GM23338 (cell line): ENCODE results near the gene YIPF3. TPM values are rescaled to one million over a fixed set of nuclear protein-coding genes. Genes with fewer than 3 reads are reported as not detected.

Experiments used
- ATAC-seq: fragments of 200-7000 bp; cut with Tn5 transposase; 3 replicates; pipeline ENCODE4 v1.9.1; 2020
- DNase-seq: peaks from one replicate; pipeline ENCODE4 v3.0.0-alpha.2; 2015; ENCODE audit warnings: low spot score
- H2AFZ ChIP-seq: fragments of 200-600 bp; sonication (generic); 2 replicates; pipeline ENCODE4 v1.8.0; 2016; ENCODE audit warnings: antibody characterized with exemption, mild to moderate bottlenecking, moderate library complexity
- H3F3A ChIP-seq: fragments of 200-600 bp; sonication (generic); replicated peaks from 2 replicates; pipeline ENCODE4 v1.8.0; 2017; ENCODE audit warnings: antibody characterized with exemption, mixed run types, low read depth
- H3K27ac ChIP-seq: fragments of 200-600 bp; sonication (generic); 2 replicates; pipeline ENCODE4 v1.6.1; 2016; ENCODE audit warnings: low read depth
- H3K27me3 ChIP-seq: fragments of 200-600 bp; sonication (generic); 2 replicates; pipeline ENCODE4 v1.8.0; 2016; ENCODE audit warnings: mild to moderate bottlenecking, mixed run types, moderate library complexity; ENCODE audit not compliant: insufficient read depth
- H3K36me3 ChIP-seq: fragments of 200-600 bp; sonication (generic); 2 replicates; pipeline ENCODE4 v1.8.0; 2016; ENCODE audit warnings: mild to moderate bottlenecking; ENCODE audit not compliant: insufficient read depth
- H3K4me1 ChIP-seq: fragments of 200-600 bp; sonication (generic); 2 replicates; pipeline ENCODE4 v1.8.0; 2016; ENCODE audit warnings: mild to moderate bottlenecking, moderate library complexity; ENCODE audit not compliant: insufficient read depth
- H3K4me2 ChIP-seq: fragments of 200-600 bp; sonication (generic); 2 replicates; pipeline ENCODE4 v1.7.1; 2017; ENCODE audit warnings: mixed run types
- H3K4me3 ChIP-seq: fragments of 200-600 bp; sonication (generic); 2 replicates; pipeline ENCODE4 v1.6.1; 2016; ENCODE audit warnings: mixed run types
- H3K79me2 ChIP-seq: fragments of 200-600 bp; sonication (generic); replicated peaks from 2 replicates; pipeline ENCODE4 v1.8.0; 2017; ENCODE audit warnings: mild to moderate bottlenecking; ENCODE audit not compliant: insufficient read depth
- H3K9me2 ChIP-seq: fragments of 200-600 bp; sonication (generic); 2 replicates; pipeline ENCODE4 v1.8.0; 2017; ENCODE audit not compliant: insufficient read depth
- H4K20me1 ChIP-seq: fragments of 200-600 bp; sonication (generic); replicated peaks from 2 replicates; pipeline ENCODE4 v1.8.0; 2017; ENCODE audit warnings: mild to moderate bottlenecking; ENCODE audit not compliant: insufficient read depth
- H3K27ac Mint-ChIP-seq: 2 replicates; pipeline ENCODE4 v1.8.0; 2020; ENCODE audit warnings: inconsistent platforms, mild to moderate bottlenecking, moderate library complexity, mixed read lengths
- H3K27me3 Mint-ChIP-seq: 3 replicates; pipeline ENCODE4 v1.8.0; 2022; ENCODE audit warnings: low read depth, mild to moderate bottlenecking, moderate library complexity, mixed read lengths, inconsistent platforms; ENCODE audit not compliant: insufficient read depth, poor library complexity
- H3K36me3 Mint-ChIP-seq: 3 replicates; pipeline ENCODE4 v1.8.0; 2021; ENCODE audit warnings: low read depth, mild to moderate bottlenecking, inconsistent platforms, moderate library complexity, mixed read lengths
- H3K4me1 Mint-ChIP-seq: 3 replicates; pipeline ENCODE4 v1.8.0; 2020; ENCODE audit warnings: mild to moderate bottlenecking, inconsistent platforms, mixed read lengths
- H3K4me3 Mint-ChIP-seq: 3 replicates; pipeline ENCODE4 v1.8.0; 2021; ENCODE audit warnings: moderate library complexity, mild to moderate bottlenecking, inconsistent platforms, mixed read lengths
- H3K9me3 Mint-ChIP-seq: 3 replicates; pipeline ENCODE4 v1.8.0; 2020; ENCODE audit warnings: moderate library complexity, mild to moderate bottlenecking, inconsistent platforms, mixed read lengths
- CREB1 ChIP-seq: fragments of 250-450 bp; sonication (Bioruptor Pico); IDR thresholded peaks from 2 replicates; pipeline ENCODE4 v1.5.0; 2020; ENCODE audit warnings: low read depth, mild to moderate bottlenecking, moderate library complexity
- ETS1 ChIP-seq: IDR thresholded peaks from 2 replicates; pipeline ENCODE4 v1.6.1; 2016; ENCODE audit warnings: antibody characterized with exemption
- POLR2AphosphoS5 ChIP-seq: IDR thresholded peaks from 2 replicates; pipeline ENCODE4 v1.6.1; 2016; ENCODE audit warnings: antibody characterized with exemption, low read depth
- polyA plus RNA-seq: library from polyadenylated mRNA; unstranded; fragments of >200 nt; fragmentation: Nextera tagmentation; extraction: Ambion mirVana; gene quantifications from 2 replicates; pipeline ENCODE4 v1.2.1, GENCODE V29; 2016
- total RNA-seq: library from RNA; depleted of rRNA; stranded (reverse); fragments of >200 nt; shearing (Covaris generic); gene quantifications from 2 replicates; pipeline ENCODE4 v1.2.3, GENCODE V29; 2014
- TF ChIP-seq, protein P1 (sequence below): fragments of 250-450 bp; sonication (Bioruptor Pico); IDR thresholded peaks from 2 replicates; pipeline ENCODE4 v1.5.0; 2020; ENCODE audit warnings: mild to moderate bottlenecking, moderate library complexity
- TF ChIP-seq, protein P2 (sequence below): IDR thresholded peaks from one replicate; pipeline ENCODE4 v1.6.1; 2018; ENCODE audit warnings: antibody characterized with exemption; ENCODE audit not compliant: unreplicated experiment

Gene YIPF3
- total and polyA plus RNA-seq, 2 experiments from 2014 or later, result 64.4 to 94.3 TPM

DNA sequence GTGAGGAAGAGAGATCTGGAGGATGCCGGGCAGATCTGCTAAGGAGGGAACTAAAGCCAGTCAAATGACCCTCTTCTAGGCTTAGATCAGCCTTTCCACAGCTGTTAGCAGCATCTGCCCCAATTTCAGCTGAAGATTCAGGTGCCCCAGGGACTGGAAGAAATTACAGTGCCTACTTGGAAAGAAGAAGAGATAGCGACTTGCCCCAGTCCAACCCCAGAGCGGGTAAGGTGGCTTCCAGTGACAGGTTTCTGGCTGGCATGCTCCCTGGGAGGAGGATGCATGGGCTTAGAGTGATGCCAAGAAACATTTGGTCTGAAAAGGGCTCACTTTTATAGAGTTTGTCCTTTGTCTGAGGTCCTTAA is 38.7 kb downstream of the YIPF3 start:
- Mint-ChIP-seq H3K9me3 (no peaks in the 10 kb centered on the region), H3K36me3 (peaks cover under 1% of the 10 kb centered on the region; the same call in 1 of the 3 replicates), H3K4me1 (peaks cover 45% of the 10 kb centered on the region), H3K27ac (peak overlapping the region; percentile 48), H3K27me3 (peaks cover 7% of the 10 kb centered on the region), H3K4me3 (peak overlapping the region; percentile 88)
- TF ChIP-seq, protein P1, sequence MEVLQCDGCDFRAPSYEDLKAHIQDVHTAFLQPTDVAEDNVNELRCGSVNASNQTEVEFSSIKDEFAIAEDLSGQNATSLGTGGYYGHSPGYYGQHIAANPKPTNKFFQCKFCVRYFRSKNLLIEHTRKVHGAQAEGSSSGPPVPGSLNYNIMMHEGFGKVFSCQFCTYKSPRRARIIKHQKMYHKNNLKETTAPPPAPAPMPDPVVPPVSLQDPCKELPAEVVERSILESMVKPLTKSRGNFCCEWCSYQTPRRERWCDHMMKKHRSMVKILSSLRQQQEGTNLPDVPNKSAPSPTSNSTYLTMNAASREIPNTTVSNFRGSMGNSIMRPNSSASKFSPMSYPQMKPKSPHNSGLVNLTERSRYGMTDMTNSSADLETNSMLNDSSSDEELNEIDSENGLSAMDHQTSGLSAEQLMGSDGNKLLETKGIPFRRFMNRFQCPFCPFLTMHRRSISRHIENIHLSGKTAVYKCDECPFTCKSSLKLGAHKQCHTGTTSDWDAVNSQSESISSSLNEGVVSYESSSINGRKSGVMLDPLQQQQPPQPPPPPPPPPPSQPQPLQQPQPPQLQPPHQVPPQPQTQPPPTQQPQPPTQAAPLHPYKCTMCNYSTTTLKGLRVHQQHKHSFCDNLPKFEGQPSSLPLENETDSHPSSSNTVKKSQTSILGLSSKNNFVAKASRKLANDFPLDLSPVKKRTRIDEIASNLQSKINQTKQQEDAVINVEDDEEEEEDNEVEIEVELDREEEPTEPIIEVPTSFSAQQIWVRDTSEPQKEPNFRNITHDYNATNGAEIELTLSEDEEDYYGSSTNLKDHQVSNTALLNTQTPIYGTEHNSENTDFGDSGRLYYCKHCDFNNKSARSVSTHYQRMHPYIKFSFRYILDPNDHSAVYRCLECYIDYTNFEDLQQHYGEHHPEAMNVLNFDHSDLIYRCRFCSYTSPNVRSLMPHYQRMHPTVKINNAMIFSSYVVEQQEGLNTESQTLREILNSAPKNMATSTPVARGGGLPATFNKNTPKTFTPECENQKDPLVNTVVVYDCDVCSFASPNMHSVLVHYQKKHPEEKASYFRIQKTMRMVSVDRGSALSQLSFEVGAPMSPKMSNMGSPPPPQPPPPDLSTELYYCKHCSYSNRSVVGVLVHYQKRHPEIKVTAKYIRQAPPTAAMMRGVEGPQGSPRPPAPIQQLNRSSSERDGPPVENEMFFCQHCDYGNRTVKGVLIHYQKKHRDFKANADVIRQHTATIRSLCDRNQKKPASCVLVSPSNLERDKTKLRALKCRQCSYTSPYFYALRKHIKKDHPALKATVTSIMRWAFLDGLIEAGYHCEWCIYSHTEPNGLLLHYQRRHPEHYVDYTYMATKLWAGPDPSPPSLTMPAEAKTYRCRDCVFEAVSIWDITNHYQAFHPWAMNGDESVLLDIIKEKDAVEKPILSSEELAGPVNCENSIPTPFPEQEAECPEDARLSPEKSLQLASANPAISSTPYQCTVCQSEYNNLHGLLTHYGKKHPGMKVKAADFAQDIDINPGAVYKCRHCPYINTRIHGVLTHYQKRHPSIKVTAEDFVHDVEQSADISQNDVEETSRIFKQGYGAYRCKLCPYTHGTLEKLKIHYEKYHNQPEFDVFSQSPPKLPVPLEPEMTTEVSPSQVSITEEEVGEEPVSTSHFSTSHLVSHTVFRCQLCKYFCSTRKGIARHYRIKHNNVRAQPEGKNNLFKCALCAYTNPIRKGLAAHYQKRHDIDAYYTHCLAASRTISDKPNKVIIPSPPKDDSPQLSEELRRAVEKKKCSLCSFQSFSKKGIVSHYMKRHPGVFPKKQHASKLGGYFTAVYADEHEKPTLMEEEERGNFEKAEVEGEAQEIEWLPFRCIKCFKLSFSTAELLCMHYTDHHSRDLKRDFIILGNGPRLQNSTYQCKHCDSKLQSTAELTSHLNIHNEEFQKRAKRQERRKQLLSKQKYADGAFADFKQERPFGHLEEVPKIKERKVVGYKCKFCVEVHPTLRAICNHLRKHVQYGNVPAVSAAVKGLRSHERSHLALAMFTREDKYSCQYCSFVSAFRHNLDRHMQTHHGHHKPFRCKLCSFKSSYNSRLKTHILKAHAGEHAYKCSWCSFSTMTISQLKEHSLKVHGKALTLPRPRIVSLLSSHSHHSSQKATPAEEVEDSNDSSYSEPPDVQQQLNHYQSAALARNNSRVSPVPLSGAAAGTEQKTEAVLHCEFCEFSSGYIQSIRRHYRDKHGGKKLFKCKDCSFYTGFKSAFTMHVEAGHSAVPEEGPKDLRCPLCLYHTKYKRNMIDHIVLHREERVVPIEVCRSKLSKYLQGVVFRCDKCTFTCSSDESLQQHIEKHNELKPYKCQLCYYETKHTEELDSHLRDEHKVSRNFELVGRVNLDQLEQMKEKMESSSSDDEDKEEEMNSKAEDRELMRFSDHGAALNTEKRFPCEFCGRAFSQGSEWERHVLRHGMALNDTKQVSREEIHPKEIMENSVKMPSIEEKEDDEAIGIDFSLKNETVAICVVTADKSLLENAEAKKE (CRISPR knock-in tag), result no peak
- no peak for DNase-seq
- H3K4me3 ChIP-seq, result peak overlapping the region; percentile 81
- H3K36me3 ChIP-seq, result no peaks in the 10 kb centered on the region
- H3K9me2 ChIP-seq, result no peaks in the 10 kb centered on the region
- ATAC-seq, result no peak
- no peaks in the 10 kb centered on the region; the same call in 1 of the 2 replicates for H4K20me1 ChIP-seq
- H3K27ac ChIP-seq, result peak overlapping the region; percentile 70; the same call in 1 of the 2 replicates
- H3F3A ChIP-seq, result no peaks in the 10 kb centered on the region
- H3K27me3 ChIP-seq, result no peaks in the 10 kb centered on the region
- H3K4me1 ChIP-seq, result peaks cover 45% of the 10 kb centered on the region
- H3K79me2 ChIP-seq, result peaks cover 53% of the 10 kb centered on the region
- H3K4me2 ChIP-seq, result peak overlapping the region; percentile 97
- H2AFZ ChIP-seq, result peak overlapping the region; percentile 85; the same call in 1 of the 2 replicates

- Histone ChIP-seq H3K36me3 (no peaks in the 10 kb centered on the region), H2AFZ (peak within 1 kb of the TSS; percentile 85; the same call in 1 of the 2 replicates), H3K27me3 (no peaks in the 10 kb centered on the region), H3K4me1 (peaks cover 42% of the 10 kb centered on the region), H3K79me2 (peaks cover 47% of the 10 kb centered on the region), H3K4me3 (peak within 1 kb of the TSS; percentile 81), H3K4me2 (peak within 1 kb of the TSS; percentile 97), H3K9me2 (no peaks in the 10 kb centered on the region), H3F3A (no peaks in the 10 kb centered on the region), H4K20me1 (no peaks in the 10 kb centered on the region; the same call in 1 of the 2 replicates), H3K27ac (peak within 1 kb of the TSS; percentile 70)
- Mint-ChIP-seq H3K27me3 (peaks cover 7% of the 10 kb centered on the region), H3K27ac (peak within 1 kb of the TSS; percentile 48), H3K4me1 (peaks cover 42% of the 10 kb centered on the region), H3K4me3 (peak within 1 kb of the TSS; percentile 88), H3K36me3 (no peaks in the 10 kb centered on the region; the same call in 2 of the 3 replicates), H3K9me3 (no peaks in the 10 kb centered on the region)
- peak; percentile 86 for TF ChIP-seq CREB1 (CRISPR knock-in tag)
- peak; percentile 97 for TF ChIP-seq POLR2AphosphoS5
- 0 out of 2 replicates have a peak, but pooled peaks have one; percentile 40 for TF ChIP-seq ETS1
- TF ChIP-seq, protein P2, sequence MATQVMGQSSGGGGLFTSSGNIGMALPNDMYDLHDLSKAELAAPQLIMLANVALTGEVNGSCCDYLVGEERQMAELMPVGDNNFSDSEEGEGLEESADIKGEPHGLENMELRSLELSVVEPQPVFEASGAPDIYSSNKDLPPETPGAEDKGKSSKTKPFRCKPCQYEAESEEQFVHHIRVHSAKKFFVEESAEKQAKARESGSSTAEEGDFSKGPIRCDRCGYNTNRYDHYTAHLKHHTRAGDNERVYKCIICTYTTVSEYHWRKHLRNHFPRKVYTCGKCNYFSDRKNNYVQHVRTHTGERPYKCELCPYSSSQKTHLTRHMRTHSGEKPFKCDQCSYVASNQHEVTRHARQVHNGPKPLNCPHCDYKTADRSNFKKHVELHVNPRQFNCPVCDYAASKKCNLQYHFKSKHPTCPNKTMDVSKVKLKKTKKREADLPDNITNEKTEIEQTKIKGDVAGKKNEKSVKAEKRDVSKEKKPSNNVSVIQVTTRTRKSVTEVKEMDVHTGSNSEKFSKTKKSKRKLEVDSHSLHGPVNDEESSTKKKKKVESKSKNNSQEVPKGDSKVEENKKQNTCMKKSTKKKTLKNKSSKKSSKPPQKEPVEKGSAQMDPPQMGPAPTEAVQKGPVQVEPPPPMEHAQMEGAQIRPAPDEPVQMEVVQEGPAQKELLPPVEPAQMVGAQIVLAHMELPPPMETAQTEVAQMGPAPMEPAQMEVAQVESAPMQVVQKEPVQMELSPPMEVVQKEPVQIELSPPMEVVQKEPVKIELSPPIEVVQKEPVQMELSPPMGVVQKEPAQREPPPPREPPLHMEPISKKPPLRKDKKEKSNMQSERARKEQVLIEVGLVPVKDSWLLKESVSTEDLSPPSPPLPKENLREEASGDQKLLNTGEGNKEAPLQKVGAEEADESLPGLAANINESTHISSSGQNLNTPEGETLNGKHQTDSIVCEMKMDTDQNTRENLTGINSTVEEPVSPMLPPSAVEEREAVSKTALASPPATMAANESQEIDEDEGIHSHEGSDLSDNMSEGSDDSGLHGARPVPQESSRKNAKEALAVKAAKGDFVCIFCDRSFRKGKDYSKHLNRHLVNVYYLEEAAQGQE, result no peak
- DNase-seq (peak; percentile 97), ATAC-seq (peak; percentile 96)
These were observed 39.3 kb downstream of the YIPF3 start, which contains the start of gene TJAP1 for GRCh38 chr6:43477235-43478007. TJAP1 (plus strand) TSS chr6:43477570; CDS start chr6:43499002, 21,432 bp downstream.
